H9 (cell line): Measurements from ENCODE around the gene MEGF8. TPM values are rescaled to one million over a fixed set of nuclear protein-coding genes. Genes with fewer than 3 reads are reported as not detected.

Source experiments
- DNase-seq: peaks from one replicate; pipeline ENCODE4 v3.0.0-alpha.2; 2017
- H2AFZ ChIP-seq: one replicate; pipeline ENCODE4 v1.6.1; 2013; ENCODE audit warnings: mild to moderate bottlenecking, low read length, control low read depth, moderate library complexity
- H2AK5ac ChIP-seq: 2 replicates; pipeline ENCODE4 v1.6.1; 2013; ENCODE audit warnings: low read length, control low read depth, mixed read lengths; ENCODE audit not compliant: insufficient read length
- H2BK120ac ChIP-seq: one replicate; pipeline ENCODE4 v1.6.1; 2013; ENCODE audit warnings: low read depth, mild to moderate bottlenecking, low read length, control low read depth, inconsistent platforms; ENCODE audit not compliant: poor library complexity, severe bottlenecking
- H2BK12ac ChIP-seq: 2 replicates; pipeline ENCODE4 v1.6.1; 2013; ENCODE audit warnings: low read length, control low read depth, mixed read lengths, low read depth; ENCODE audit not compliant: insufficient read length
- H2BK15ac ChIP-seq: 2 replicates; pipeline ENCODE4 v1.6.1; 2013; ENCODE audit warnings: low read depth, low read length, control low read depth
- H2BK20ac ChIP-seq: one replicate; pipeline ENCODE4 v1.6.1; 2013; ENCODE audit warnings: low read depth, mild to moderate bottlenecking, low read length, control low read depth, inconsistent platforms; ENCODE audit not compliant: poor library complexity, severe bottlenecking
- H2BK5ac ChIP-seq: 2 replicates; pipeline ENCODE4 v1.6.1; 2013; ENCODE audit warnings: low read length, control low read depth, mixed read lengths; ENCODE audit not compliant: insufficient read length
- H3K14ac ChIP-seq: 2 replicates; pipeline ENCODE4 v1.6.1; 2013; ENCODE audit warnings: low read length, control low read depth; ENCODE audit not compliant: insufficient read depth
- H3K18ac ChIP-seq: 2 replicates; pipeline ENCODE4 v1.6.1; 2013; ENCODE audit warnings: low read depth, mild to moderate bottlenecking, mixed read lengths, low read length, control low read depth; ENCODE audit not compliant: insufficient read length
- H3K23ac ChIP-seq: 2 replicates; pipeline ENCODE4 v1.6.1; 2013; ENCODE audit warnings: low read length, control low read depth, mixed read lengths, low read depth; ENCODE audit not compliant: insufficient read length
- H3K23me2 ChIP-seq: 2 replicates; pipeline ENCODE4 v1.6.1; 2013; ENCODE audit warnings: low read depth, mild to moderate bottlenecking, mixed read lengths, low read length, control low read depth; ENCODE audit not compliant: insufficient read length, poor library complexity, severe bottlenecking
- H3K27ac ChIP-seq: 2 replicates; pipeline ENCODE4 v1.5.1; 2013; ENCODE audit warnings: low read length, control low read depth, mixed read lengths, low read depth; ENCODE audit not compliant: insufficient read length
- H3K27me3 ChIP-seq: 2 replicates; pipeline ENCODE4 v1.6.1; 2013; ENCODE audit warnings: low read length, control low read depth, inconsistent platforms; ENCODE audit not compliant: insufficient read depth
- H3K4ac ChIP-seq: 2 replicates; pipeline ENCODE4 v1.6.1; 2013; ENCODE audit warnings: low read depth, mild to moderate bottlenecking, control low read depth, inconsistent platforms, low read length, moderate library complexity
- H3K4me1 ChIP-seq: 2 replicates; pipeline ENCODE4 v1.6.1; 2013; ENCODE audit warnings: low read length, control low read depth, inconsistent platforms; ENCODE audit not compliant: insufficient read depth
- H3K4me2 ChIP-seq: 2 replicates; pipeline ENCODE4 v1.6.1; 2013; ENCODE audit warnings: low read length, control low read depth, mixed read lengths; ENCODE audit not compliant: insufficient read length, insufficient read depth
- H3K56ac ChIP-seq: 2 replicates; pipeline ENCODE4 v1.6.1; 2013; ENCODE audit warnings: low read depth, mild to moderate bottlenecking, mixed read lengths, low read length, control low read depth; ENCODE audit not compliant: insufficient read length
- H3K79me1 ChIP-seq: 2 replicates; pipeline ENCODE4 v1.6.1; 2013; ENCODE audit warnings: low read depth, mild to moderate bottlenecking, moderate library complexity, low read length, control low read depth, inconsistent platforms; ENCODE audit not compliant: insufficient read depth, poor library complexity, severe bottlenecking
- H3K79me2 ChIP-seq: 2 replicates; pipeline ENCODE4 v1.6.1; 2013; ENCODE audit warnings: low read length, control low read depth, inconsistent platforms; ENCODE audit not compliant: insufficient read depth
- H3K9ac ChIP-seq: 2 replicates; pipeline ENCODE4 v1.6.1; 2013; ENCODE audit warnings: low read length, control low read depth, mixed read lengths; ENCODE audit not compliant: insufficient read length; ENCODE audit errors: extremely low read depth
- H3K9me3 ChIP-seq: one replicate; pipeline ENCODE4 v1.6.1; 2013; ENCODE audit warnings: low read depth, low read length, inconsistent platforms; ENCODE audit not compliant: control insufficient read depth
- H3T11ph ChIP-seq: one replicate; pipeline ENCODE4 v1.6.1; 2013; ENCODE audit warnings: mild to moderate bottlenecking, low read length, control low read depth, inconsistent platforms
- H4K20me1 ChIP-seq: one replicate; pipeline ENCODE4 v1.6.1; 2013; ENCODE audit not compliant: control insufficient read depth, insufficient read length, insufficient read depth
- H4K5ac ChIP-seq: 2 replicates; pipeline ENCODE4 v1.6.1; 2013; ENCODE audit warnings: low read depth, mild to moderate bottlenecking, mixed read lengths, low read length, control low read depth; ENCODE audit not compliant: insufficient read length
- H4K8ac ChIP-seq: replicated peaks from 2 replicates; pipeline ENCODE4 v1.6.1; 2013; ENCODE audit warnings: low read length, control low read depth, mixed read lengths, low read depth; ENCODE audit not compliant: insufficient read length
- H4K91ac ChIP-seq: 2 replicates; pipeline ENCODE4 v1.6.1; 2013; ENCODE audit warnings: low read depth, mild to moderate bottlenecking, moderate library complexity, mixed read lengths, low read length, control low read depth; ENCODE audit not compliant: insufficient read length
- H3K27ac Mint-ChIP-seq, 3 experiments: 2 replicates in 2 of 3; 3 replicates in 1 of 3; pipeline ENCODE4 v1.8.0; 2020 to 2021; ENCODE audit warnings: mixed read lengths in 3 of 3, mild to moderate bottlenecking in 1 of 3, moderate library complexity in 1 of 3
- H3K27me3 Mint-ChIP-seq: 2 replicates; pipeline ENCODE4 v1.8.0; 2021; ENCODE audit warnings: low read depth, mild to moderate bottlenecking, moderate library complexity, mixed read lengths
- H3K36me3 Mint-ChIP-seq, 3 experiments: 2 replicates in 2 of 3; 3 replicates in 1 of 3; pipeline ENCODE4 v1.8.0; 2020 to 2021; ENCODE audit warnings: low read depth in 3 of 3, mixed read lengths in 3 of 3; ENCODE audit not compliant: insufficient read depth in 1 of 3
- H3K4me1 Mint-ChIP-seq, 2 experiments: 2 replicates each; pipeline ENCODE4 v1.8.0; 2020; ENCODE audit warnings: mixed read lengths in 2 of 2
- H3K4me3 Mint-ChIP-seq, 2 experiments: 2 replicates in 1 of 2; 3 replicates in 1 of 2; pipeline ENCODE4 v1.8.0; 2020 to 2021; ENCODE audit warnings: mild to moderate bottlenecking in 2 of 2, mixed read lengths in 2 of 2, moderate library complexity in 1 of 2
- H3K9me3 Mint-ChIP-seq, 2 experiments: 2 replicates in 1 of 2; 3 replicates in 1 of 2; pipeline ENCODE4 v1.8.0; 2020; ENCODE audit warnings: mild to moderate bottlenecking in 2 of 2, mixed read lengths in 2 of 2, moderate library complexity in 1 of 2
- WGBS: extraction: QIAGEN DNeasy Blood & Tissue Kit; methylation state at CpG from one replicate; pipeline ENCODE4 v1.1.7; 2013; ENCODE audit warnings: missing lambda C conversion rate, low lambda C conversion rate, mixed read lengths; ENCODE audit not compliant: insufficient read length; ENCODE audit errors: extremely low coverage; 5-methylcytosine and 5-hydroxymethylcytosine counted together
- total RNA-seq: library from RNA; stranded (reverse); gene quantifications from 2 replicates; pipeline ENCODE4 v1.2.1, GENCODE V29; 2021
- TF ChIP-seq, protein P1 (sequence below): fragments of 200-600 bp; sonication (generic); conservative IDR thresholded peaks from 3 replicates; pipeline ENCODE4 v1.8.0; 2021; ENCODE audit warnings: antibody characterized with exemption, mild to moderate bottlenecking

Gene MEGF8
- total RNA-seq, 1 experiment from 2014 or later: 28.4 TPM

DNA sequence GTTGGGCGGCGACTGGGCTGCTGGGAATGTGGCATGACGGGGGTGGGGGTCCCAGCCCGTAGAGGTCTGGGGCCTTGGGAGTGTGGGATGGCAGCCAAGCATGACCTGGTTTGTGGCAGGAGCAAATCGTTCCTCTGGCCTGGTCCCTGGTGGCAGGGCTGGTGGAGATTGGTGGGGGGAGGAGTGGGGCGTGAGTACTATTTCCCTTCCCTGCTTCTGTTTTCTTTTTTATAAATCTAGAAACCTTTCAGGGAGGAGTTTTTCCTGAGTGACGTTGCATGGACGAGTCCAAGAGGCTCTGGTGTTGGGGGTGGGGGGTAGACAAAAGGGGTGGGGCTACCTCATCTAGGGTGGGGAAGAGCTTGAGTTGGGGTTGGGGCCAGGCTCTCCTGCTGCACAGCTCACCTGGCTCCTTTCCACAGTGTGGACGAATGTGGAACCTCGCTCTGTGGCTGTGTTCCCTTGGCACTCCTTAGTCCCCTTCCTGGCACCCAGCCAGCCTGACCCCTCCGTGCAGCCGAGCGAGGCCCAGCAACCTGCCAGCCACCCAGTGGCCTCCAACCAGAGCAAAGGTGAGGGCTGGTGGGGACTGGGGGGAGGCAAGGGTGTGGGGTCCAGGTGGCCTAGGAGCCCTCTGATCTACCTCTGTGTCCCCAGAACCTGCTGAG, 39.0 kb upstream of the MEGF8 start:
- H4K91ac ChIP-seq: no peak overlapping the region
- H3K23ac ChIP-seq: no peak overlapping the region
- H3K27ac ChIP-seq: no peak overlapping the region
- no peak overlapping the region for H2BK20ac ChIP-seq
- H2BK15ac ChIP-seq: no peak overlapping the region
- H4K8ac ChIP-seq: no peak overlapping the region
- H4K20me1 ChIP-seq: peaks cover 3% of the 10 kb centered on the region
- no peaks in the 10 kb centered on the region for H3K27me3 ChIP-seq
- peaks cover 14% of the 10 kb centered on the region for H3K23me2 ChIP-seq
- no peak overlapping the region for H3K9ac ChIP-seq
- no peak overlapping the region for H2AK5ac ChIP-seq
- peak; percentile 24 for DNase-seq
- H3K27me3 Mint-ChIP-seq: no peaks in the 10 kb centered on the region; the same call in 1 of the 2 replicates
- H3K36me3 Mint-ChIP-seq: peaks cover 12 to 39% (median 37%) of the 10 kb centered on the region in 3 experiments
- H4K5ac ChIP-seq: no peak overlapping the region
- H3K79me2 ChIP-seq: peaks cover 3% of the 10 kb centered on the region; the same call in 1 of the 2 replicates
- H3K18ac ChIP-seq: no peak overlapping the region
- no CpG with 5 or more reads among the region's 13 CpGs for WGBS
- no peak overlapping the region; the same call in 1 of the 2 replicates for H3K14ac ChIP-seq
- TF ChIP-seq, protein P1, sequence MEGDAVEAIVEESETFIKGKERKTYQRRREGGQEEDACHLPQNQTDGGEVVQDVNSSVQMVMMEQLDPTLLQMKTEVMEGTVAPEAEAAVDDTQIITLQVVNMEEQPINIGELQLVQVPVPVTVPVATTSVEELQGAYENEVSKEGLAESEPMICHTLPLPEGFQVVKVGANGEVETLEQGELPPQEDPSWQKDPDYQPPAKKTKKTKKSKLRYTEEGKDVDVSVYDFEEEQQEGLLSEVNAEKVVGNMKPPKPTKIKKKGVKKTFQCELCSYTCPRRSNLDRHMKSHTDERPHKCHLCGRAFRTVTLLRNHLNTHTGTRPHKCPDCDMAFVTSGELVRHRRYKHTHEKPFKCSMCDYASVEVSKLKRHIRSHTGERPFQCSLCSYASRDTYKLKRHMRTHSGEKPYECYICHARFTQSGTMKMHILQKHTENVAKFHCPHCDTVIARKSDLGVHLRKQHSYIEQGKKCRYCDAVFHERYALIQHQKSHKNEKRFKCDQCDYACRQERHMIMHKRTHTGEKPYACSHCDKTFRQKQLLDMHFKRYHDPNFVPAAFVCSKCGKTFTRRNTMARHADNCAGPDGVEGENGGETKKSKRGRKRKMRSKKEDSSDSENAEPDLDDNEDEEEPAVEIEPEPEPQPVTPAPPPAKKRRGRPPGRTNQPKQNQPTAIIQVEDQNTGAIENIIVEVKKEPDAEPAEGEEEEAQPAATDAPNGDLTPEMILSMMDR: no peak
- no peak overlapping the region; a peak in 2 of 7 replicates for H3K27ac Mint-ChIP-seq
- H2BK5ac ChIP-seq: no peak overlapping the region
- no peak overlapping the region for H2AFZ ChIP-seq
- no peak overlapping the region for H2BK120ac ChIP-seq
- no peak overlapping the region for H3T11ph ChIP-seq
- H3K4ac ChIP-seq: no peak overlapping the region
- H3K9me3 Mint-ChIP-seq: no peaks in the 10 kb centered on the region
- H3K4me3 Mint-ChIP-seq: peak overlapping the region; percentile 39; a peak in 2 of 5 replicates
- no peak overlapping the region for H2BK12ac ChIP-seq
- H3K4me1 Mint-ChIP-seq: peaks cover 25 to 42% of the 10 kb centered on the region in 2 experiments
- H3K79me1 ChIP-seq: peaks cover 11% of the 10 kb centered on the region
- peaks cover 8% of the 10 kb centered on the region; the same call in 1 of the 2 replicates for H3K4me1 ChIP-seq
- H3K56ac ChIP-seq: no peak overlapping the region
- H3K9me3 ChIP-seq: no peaks in the 10 kb centered on the region
- H3K4me2 ChIP-seq: no peak overlapping the region
